Neutrophil (primary cell): ENCODE data around the gene IGFBP6.

ENCODE experiments used
- H3K27ac ChIP-seq: fragments of 200-600 bp; sonication (generic); 2 replicates; pipeline ENCODE4 v1.5.1; 2016; ENCODE audit warnings: mild to moderate bottlenecking, moderate library complexity
- H3K27me3 ChIP-seq: fragments of 200-600 bp; sonication (generic); 2 replicates; pipeline ENCODE4 v1.6.0; 2016; ENCODE audit warnings: mild to moderate bottlenecking
- H3K36me3 ChIP-seq: fragments of 200-600 bp; sonication (generic); 2 replicates; pipeline ENCODE4 v1.5.1; 2017
- H3K4me1 ChIP-seq, 2 experiments: fragments of 200-600 bp in 1 of 2; sonication (generic) in 1 of 2; 1 replicate in 1 of 2; 2 replicates in 1 of 2; pipeline versions ENCODE4 v1.5.1 to v1.6.1; 2013 to 2016; ENCODE audit warnings: low read depth in 1 of 2, low read length in 1 of 2, mild to moderate bottlenecking in 1 of 2, moderate library complexity in 1 of 2; ENCODE audit not compliant: control insufficient read depth in 1 of 2, insufficient read depth in 1 of 2
- H3K4me3 ChIP-seq, 2 experiments: fragments of 200-600 bp in 1 of 2; sonication (generic) in 1 of 2; 1 replicate in 1 of 2; 2 replicates in 1 of 2; pipeline ENCODE4 v1.5.1; 2013 to 2016; ENCODE audit warnings: low read depth in 1 of 2, low read length in 1 of 2, mild to moderate bottlenecking in 1 of 2, moderate library complexity in 1 of 2
- H3K9me3 ChIP-seq: fragments of 200-600 bp; sonication (generic); 2 replicates; pipeline ENCODE4 v1.5.1; 2016
- CTCF ChIP-seq: fragments of 200-600 bp; sonication (generic); IDR thresholded peaks from 2 replicates; pipeline ENCODE4 v1.5.1; 2016; ENCODE audit warnings: antibody characterized with exemption

Gene IGFBP6

GRCh38 chr12:53061404-53062010 lies 36.0 kb upstream of the IGFBP6 start:
- Histone ChIP-seq H3K36me3 (peaks cover 37% of the 10 kb centered on the region), H3K27ac (no peak overlapping the region), H3K4me1 (peaks cover 3 to 4% of the 10 kb centered on the region in 2 experiments), H3K4me3 (no peak overlapping the region), H3K9me3 (no peaks in the 10 kb centered on the region), H3K27me3 (no peaks in the 10 kb centered on the region)
- TF ChIP-seq CTCF = no peak

- H3K4me3 ChIP-seq = no peak overlapping the region
- peaks cover 3 to 4% of the 10 kb centered on the region in 2 experiments for H3K4me1 ChIP-seq
- H3K9me3 ChIP-seq = no peaks in the 10 kb centered on the region
- no peaks in the 10 kb centered on the region for H3K27me3 ChIP-seq
- no peak overlapping the region for H3K27ac ChIP-seq
- peaks cover 44% of the 10 kb centered on the region for H3K36me3 ChIP-seq
- TF ChIP-seq CTCF = no peak
These were observed 35.2 kb upstream of the IGFBP6 start for GRCh38 chr12:53062011-53062961.

DNA sequence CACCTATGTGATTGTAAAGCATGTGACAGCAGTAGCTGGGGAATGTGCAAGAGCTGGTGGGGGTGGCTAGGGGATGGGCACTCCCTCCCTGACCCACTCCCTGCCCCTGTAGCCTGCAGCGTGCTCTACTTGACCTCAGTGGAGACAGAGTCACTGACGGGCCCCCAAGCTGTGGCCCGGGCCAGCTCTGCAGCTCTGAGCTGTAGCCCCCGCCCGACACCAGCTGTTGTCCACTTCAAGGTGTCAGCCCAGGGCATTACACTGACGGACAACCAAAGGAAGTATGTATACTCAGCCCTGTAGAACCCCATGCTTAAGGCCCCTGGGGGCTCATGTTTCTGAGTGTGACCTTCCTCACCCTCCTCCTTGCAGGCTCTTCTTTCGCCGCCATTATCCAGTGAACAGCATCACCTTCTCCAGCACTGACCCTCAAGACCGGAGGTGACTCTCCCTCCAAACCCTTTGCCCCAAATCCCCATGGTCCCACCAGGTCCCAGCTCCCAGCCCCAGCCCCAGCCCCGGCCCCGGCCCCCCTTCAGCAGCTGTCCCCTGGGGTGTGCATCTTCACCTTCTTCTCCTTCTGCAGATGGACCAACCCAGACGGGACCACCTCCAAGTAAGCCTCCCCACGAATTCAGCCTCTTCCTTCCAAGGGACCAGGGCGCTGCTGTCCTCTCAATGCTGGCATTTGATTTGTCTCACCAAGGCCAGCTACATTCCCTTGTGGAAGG lies 34.3 kb upstream of the IGFBP6 start:
- no peak for TF ChIP-seq CTCF
- H3K27me3 ChIP-seq = no peaks in the 10 kb centered on the region
- peaks cover 53% of the 10 kb centered on the region for H3K36me3 ChIP-seq
- no peak overlapping the region for H3K27ac ChIP-seq
- no peaks in the 10 kb centered on the region for H3K9me3 ChIP-seq
- peaks cover 3 to 4% of the 10 kb centered on the region in 2 experiments for H3K4me1 ChIP-seq
- no peak overlapping the region for H3K4me3 ChIP-seq

- TF ChIP-seq CTCF = no peak
- Histone ChIP-seq H3K4me1 (peaks cover 3 to 4% of the 10 kb centered on the region in 2 experiments), H3K27me3 (no peaks in the 10 kb centered on the region), H3K27ac (no peak overlapping the region), H3K36me3 (peaks cover 61% of the 10 kb centered on the region), H3K9me3 (no peaks in the 10 kb centered on the region), H3K4me3 (no peak overlapping the region)
These were observed 33.5 kb upstream of the IGFBP6 start for GRCh38 chr12:53063708-53064612.
